ENCODE measurements around the gene ADAMTS17. TPM values are rescaled to one million over a fixed set of nuclear protein-coding genes. Genes with fewer than 3 reads are reported as not detected.

The ADAMTS17 gene
- total RNA-seq, 1 donor from 2014 or later, result 4.8 TPM

- no peak overlapping the region for H3K27ac Mint-ChIP-seq (ENCODE audit: unreplicated experiment)
Observed at GRCh38 chr15:99993681-99994131, 348.1 kb downstream of the ADAMTS17 start.

GRCh38 chr15:99993262-99993661, 348.5 kb downstream of the ADAMTS17 start:
- peaks cover 16% of the 10 kb centered on the region for H3K36me3 Mint-ChIP-seq (ENCODE audit: low read depth, unreplicated experiment)
- H3K4me1 Mint-ChIP-seq (ENCODE audit: unreplicated experiment), result no peaks in the 10 kb centered on the region
- no peaks in the 10 kb centered on the region for H3K9me3 Mint-ChIP-seq (ENCODE audit: unreplicated experiment)
- no peak for TF ChIP-seq CTCF (IDR thresholded peaks at IDR 0.05; ENCODE audit: unreplicated experiment)
- H3K27ac Mint-ChIP-seq (ENCODE audit: unreplicated experiment), result no peak overlapping the region
- H3K4me3 Mint-ChIP-seq (ENCODE audit: unreplicated experiment), result no peak overlapping the region
- H3K27me3 Mint-ChIP-seq (ENCODE audit: unreplicated experiment), result peaks cover 8% of the 10 kb centered on the region
- no peak for DNase-seq (ENCODE audit: low spot score)

More at GRCh38 chr15:99993681-99994131, 348.1 kb downstream of the ADAMTS17 start:
- Mint-ChIP-seq H3K9me3 (ENCODE audit: unreplicated experiment) (no peaks in the 10 kb centered on the region), H3K4me3 (ENCODE audit: unreplicated experiment) (no peak overlapping the region), H3K27me3 (ENCODE audit: unreplicated experiment) (peaks cover 8% of the 10 kb centered on the region), H3K36me3 (ENCODE audit: low read depth, unreplicated experiment) (peaks cover 11% of the 10 kb centered on the region), H3K4me1 (ENCODE audit: unreplicated experiment) (no peaks in the 10 kb centered on the region)
- TF ChIP-seq CTCF (IDR thresholded peaks at IDR 0.05; ENCODE audit: unreplicated experiment), result no peak
- no peak for DNase-seq (ENCODE audit: low spot score)

- H3K27me3 Mint-ChIP-seq (ENCODE audit: unreplicated experiment), result peaks cover 6% of the 10 kb centered on the region
- H3K36me3 Mint-ChIP-seq (ENCODE audit: low read depth, unreplicated experiment), result peaks cover 19% of the 10 kb centered on the region
- no peak overlapping the region for H3K4me3 Mint-ChIP-seq (ENCODE audit: unreplicated experiment)
- H3K4me1 Mint-ChIP-seq (ENCODE audit: unreplicated experiment), result no peaks in the 10 kb centered on the region
- no peak for DNase-seq (ENCODE audit: low spot score)
- no peak overlapping the region for H3K27ac Mint-ChIP-seq (ENCODE audit: unreplicated experiment)
- TF ChIP-seq CTCF (IDR thresholded peaks at IDR 0.05; ENCODE audit: unreplicated experiment), result no peak
- H3K9me3 Mint-ChIP-seq (ENCODE audit: unreplicated experiment), result no peaks in the 10 kb centered on the region
Observed at GRCh38 chr15:99992611-99993231, 349.1 kb downstream of the ADAMTS17 start.

GRCh38 chr15:99989095-99989494, 352.7 kb downstream of the ADAMTS17 start:
- H3K4me3 Mint-ChIP-seq (ENCODE audit: unreplicated experiment), result peak overlapping the region; percentile 14
- H3K36me3 Mint-ChIP-seq (ENCODE audit: low read depth, unreplicated experiment), result peaks cover 24% of the 10 kb centered on the region

More at GRCh38 chr15:99989095-99989494, 352.7 kb downstream of the ADAMTS17 start:
- peaks cover 11% of the 10 kb centered on the region for H3K27me3 Mint-ChIP-seq (ENCODE audit: unreplicated experiment)
- H3K27ac Mint-ChIP-seq (ENCODE audit: unreplicated experiment), result no peak overlapping the region
- no peak for TF ChIP-seq CTCF (IDR thresholded peaks at IDR 0.05; ENCODE audit: unreplicated experiment)
- H3K4me1 Mint-ChIP-seq (ENCODE audit: unreplicated experiment), result peaks cover 8% of the 10 kb centered on the region
- no peak for DNase-seq (ENCODE audit: low spot score)
- no peaks in the 10 kb centered on the region for H3K9me3 Mint-ChIP-seq (ENCODE audit: unreplicated experiment)
